Gastroesophageal sphincter (tissue), 3 donors: ENCODE measurements around the gene ZNF384.

ENCODE experiments used
- CTCF ChIP-seq, 4 experiments: fragments of 200-600 bp in 2 of 4; fragments of 450-650 bp in 2 of 4; sonication (generic) in 1 of 4; IDR thresholded peaks; one replicate each; pipeline ENCODE4 v1.5.1; 2017 to 2019; ENCODE audit warnings: antibody characterized with exemption in 4 of 4, mild to moderate bottlenecking in 2 of 4, moderate library complexity in 2 of 4
- POLR2A ChIP-seq, 2 donors: fragments of 450-650 bp; IDR thresholded peaks; one replicate each; pipeline ENCODE4 v1.6.1; 2017; ENCODE audit warnings: antibody characterized with exemption in 2 of 2, mild to moderate bottlenecking in 2 of 2, moderate library complexity in 1 of 2
- POLR2AphosphoS5 ChIP-seq: sonication (generic); formaldehyde crosslinking; IDR thresholded peaks from one replicate; pipeline ENCODE4 v1.6.1; 2017; ENCODE audit warnings: antibody characterized with exemption

DNA sequence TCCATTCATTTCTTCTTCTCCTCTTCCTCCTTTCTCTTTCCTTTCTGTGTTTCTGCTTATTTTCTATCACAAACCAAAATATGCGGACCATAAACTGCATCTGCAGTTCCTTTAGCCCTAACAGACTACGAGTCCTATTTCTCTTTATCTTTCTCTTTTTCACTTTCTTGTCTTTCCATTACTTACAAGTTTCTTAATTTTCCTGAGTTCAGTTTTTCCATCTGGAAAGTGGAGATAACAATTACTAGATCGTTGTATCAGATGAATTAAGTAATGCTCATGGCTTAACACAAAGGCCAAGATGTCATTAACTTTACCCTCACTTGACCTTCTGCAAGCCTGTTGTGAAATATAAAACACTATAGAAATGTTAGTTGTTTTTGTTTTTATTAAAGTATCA, 33.7 kb upstream of the ZNF384 start:
- TF ChIP-seq POLR2AphosphoS5 (no peak), CTCF (IDR thresholded peaks at IDR 0.05) (no peak), POLR2A (IDR thresholded peaks at IDR 0.05) (no peak)
